ENCODE data around the gene PXYLP1.

DNA sequence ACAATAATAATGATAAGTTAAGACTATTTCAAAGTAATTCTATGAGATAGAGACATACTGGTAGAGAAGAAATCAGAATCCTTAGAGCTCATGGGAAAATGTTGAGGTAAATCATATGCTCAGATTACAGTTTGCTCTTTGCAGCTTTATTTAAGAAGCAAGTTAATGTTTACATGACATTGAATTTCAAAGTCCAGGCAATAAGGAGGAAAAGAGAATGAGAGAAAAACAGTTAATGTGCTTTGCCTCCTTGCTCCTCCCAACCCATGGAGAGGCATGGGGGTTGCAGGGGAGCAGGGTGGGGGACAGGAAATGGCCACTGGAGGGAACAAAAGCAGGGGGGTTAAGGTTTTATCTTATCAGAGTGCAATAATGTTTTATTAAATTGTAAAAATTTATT lies 94.5 kb downstream of the PXYLP1 start:
- TF ChIP-seq SUZ12 (IDR thresholded peaks at IDR 0.05; ENCODE audit: low read length) (no peak), EZH2 (IDR thresholded peaks at IDR 0.05; ENCODE audit: low read depth, low read length, severe bottlenecking) (no peak)
- TF ChIP-seq, protein P1, sequence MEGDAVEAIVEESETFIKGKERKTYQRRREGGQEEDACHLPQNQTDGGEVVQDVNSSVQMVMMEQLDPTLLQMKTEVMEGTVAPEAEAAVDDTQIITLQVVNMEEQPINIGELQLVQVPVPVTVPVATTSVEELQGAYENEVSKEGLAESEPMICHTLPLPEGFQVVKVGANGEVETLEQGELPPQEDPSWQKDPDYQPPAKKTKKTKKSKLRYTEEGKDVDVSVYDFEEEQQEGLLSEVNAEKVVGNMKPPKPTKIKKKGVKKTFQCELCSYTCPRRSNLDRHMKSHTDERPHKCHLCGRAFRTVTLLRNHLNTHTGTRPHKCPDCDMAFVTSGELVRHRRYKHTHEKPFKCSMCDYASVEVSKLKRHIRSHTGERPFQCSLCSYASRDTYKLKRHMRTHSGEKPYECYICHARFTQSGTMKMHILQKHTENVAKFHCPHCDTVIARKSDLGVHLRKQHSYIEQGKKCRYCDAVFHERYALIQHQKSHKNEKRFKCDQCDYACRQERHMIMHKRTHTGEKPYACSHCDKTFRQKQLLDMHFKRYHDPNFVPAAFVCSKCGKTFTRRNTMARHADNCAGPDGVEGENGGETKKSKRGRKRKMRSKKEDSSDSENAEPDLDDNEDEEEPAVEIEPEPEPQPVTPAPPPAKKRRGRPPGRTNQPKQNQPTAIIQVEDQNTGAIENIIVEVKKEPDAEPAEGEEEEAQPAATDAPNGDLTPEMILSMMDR (IDR thresholded peaks at IDR 0.05; ENCODE audit: control extremely low read depth in 1 of 3, insufficient read depth in 1 of 3, low read depth in 1 of 3, low read length in 3 of 3) = no peak
